Dendritic cell treated with granulocyte-macrophage colony-stimulating factor and Interleukin-4, amounts not matched to agents 40 ng/mL and 50 ng/mL, for 4 days (primary cell): ENCODE measurements around the gene BIK.

Source experiments
- H3K27ac Mint-ChIP-seq: one replicate; pipeline ENCODE4 v1.8.0; 2022; ENCODE audit warnings: mild to moderate bottlenecking, mixed read lengths
- H3K27me3 Mint-ChIP-seq: one replicate; pipeline ENCODE4 v1.8.0; 2022; ENCODE audit warnings: mild to moderate bottlenecking, mixed read lengths
- H3K36me3 Mint-ChIP-seq: one replicate; pipeline ENCODE4 v1.8.0; 2022; ENCODE audit warnings: low read depth, mixed read lengths
- H3K4me1 Mint-ChIP-seq: one replicate; pipeline ENCODE4 v1.8.0; 2022; ENCODE audit warnings: low read depth, mixed read lengths
- H3K4me3 Mint-ChIP-seq: one replicate; pipeline ENCODE4 v1.8.0; 2022; ENCODE audit warnings: mild to moderate bottlenecking, moderate library complexity, mixed read lengths
- H3K9me3 Mint-ChIP-seq: one replicate; pipeline ENCODE4 v1.8.0; 2022; ENCODE audit warnings: mixed read lengths
- intact Hi-C: fragments of 100-400 bp; cut with micrococcal nuclease; formaldehyde crosslinking; loops from one replicate; pipeline ENCODE4 v1.15.0; 2022

Gene BIK, protein sequence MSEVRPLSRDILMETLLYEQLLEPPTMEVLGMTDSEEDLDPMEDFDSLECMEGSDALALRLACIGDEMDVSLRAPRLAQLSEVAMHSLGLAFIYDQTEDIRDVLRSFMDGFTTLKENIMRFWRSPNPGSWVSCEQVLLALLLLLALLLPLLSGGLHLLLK

DNA sequence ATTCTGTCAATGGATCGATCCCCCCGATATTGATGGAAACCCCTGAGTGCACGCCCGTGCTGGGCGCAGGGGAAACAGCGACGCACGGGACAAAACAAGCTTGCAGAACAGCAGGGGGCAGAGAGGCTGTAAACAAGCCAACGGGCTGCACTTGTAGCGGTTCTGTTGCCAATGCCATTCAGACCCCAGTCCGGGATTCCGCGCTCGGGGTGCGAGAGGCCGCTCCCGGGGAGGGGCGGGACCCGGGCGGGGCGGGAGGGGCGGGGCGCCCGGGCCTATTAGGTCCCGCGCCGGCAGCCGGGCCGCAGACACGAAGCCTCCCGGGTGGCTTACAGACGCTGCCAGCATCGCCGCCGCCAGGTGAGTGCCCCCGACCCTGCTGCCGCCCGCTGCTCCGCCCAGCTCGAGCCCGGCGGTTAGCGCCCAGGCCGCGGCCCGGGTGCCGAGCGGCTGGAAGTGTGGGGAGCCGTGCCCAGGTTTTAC, at the start of gene BIK:
BIK (plus strand) TSS at position 307 of the 483 bp plus-strand sequence. CDS start 13,273 bp downstream, outside the sequence.
- Mint-ChIP-seq H3K27ac (no peak within 1 kb of the TSS), H3K9me3 (no peaks in the 10 kb centered on the region), H3K4me1 (peaks cover 28% of the 10 kb centered on the region), H3K36me3 (no peaks in the 10 kb centered on the region), H3K27me3 (peaks cover 70% of the 10 kb centered on the region), H3K4me3 (peak within 1 kb of the TSS; percentile 81)
- intact Hi-C loops: no loop called here

DNA sequence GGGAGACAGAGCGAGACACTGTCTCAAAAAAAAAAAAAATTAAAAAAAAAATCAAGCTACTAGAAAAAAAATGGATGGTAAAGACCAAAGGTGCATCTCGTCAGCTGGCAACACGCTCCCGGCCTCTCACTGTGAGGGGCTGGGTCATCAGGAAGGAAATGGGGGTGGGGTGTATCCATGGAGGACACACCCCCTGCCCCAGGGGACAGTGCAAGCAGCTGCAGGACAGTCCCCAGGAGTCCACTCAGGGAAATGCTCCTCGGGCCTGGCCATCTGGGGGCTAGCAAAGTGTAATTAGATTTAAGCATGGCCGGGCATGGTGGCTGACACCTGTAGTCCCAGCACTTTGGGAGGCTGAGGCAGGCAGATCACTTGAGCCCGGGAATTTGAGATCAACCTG, 44.4 kb upstream of the BIK start:
- Mint-ChIP-seq H3K27ac (no peak overlapping the region), H3K36me3 (peaks cover 63% of the 10 kb centered on the region), H3K4me3 (no peak overlapping the region), H3K9me3 (no peaks in the 10 kb centered on the region), H3K27me3 (no peaks in the 10 kb centered on the region), H3K4me1 (no peaks in the 10 kb centered on the region)
- intact Hi-C loops: no loop called here

DNA sequence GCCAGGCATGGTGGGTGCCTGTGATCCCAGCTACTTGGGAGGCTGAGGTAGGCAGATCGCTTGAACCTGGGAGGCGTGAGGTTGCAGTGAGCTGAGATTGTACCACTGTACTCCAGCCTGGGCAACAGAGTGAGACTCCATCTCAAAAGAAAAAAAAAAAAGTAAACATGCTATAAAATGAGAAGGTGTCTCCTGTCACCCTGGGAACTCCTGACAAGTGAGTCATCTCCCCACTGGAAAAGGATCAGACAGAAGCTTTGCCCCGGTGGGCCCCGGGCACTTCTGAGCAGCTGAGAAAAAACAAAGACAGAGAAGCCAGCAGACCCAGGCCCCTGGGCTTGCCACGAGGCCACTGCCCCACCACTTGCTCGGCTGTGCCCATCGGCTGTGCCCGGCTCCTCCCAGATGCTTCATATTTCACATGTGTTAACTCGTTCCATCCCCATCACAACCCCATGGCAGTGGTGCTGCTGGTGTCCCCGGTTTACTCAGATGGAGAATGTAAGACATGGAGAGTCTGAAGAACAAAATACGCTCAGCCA, 43.6 kb upstream of the BIK start:
- Mint-ChIP-seq H3K4me3 (no peak overlapping the region), H3K27ac (no peak overlapping the region), H3K27me3 (no peaks in the 10 kb centered on the region), H3K4me1 (no peaks in the 10 kb centered on the region), H3K9me3 (no peaks in the 10 kb centered on the region), H3K36me3 (peaks cover 56% of the 10 kb centered on the region)
- intact Hi-C loops: no loop called here

DNA sequence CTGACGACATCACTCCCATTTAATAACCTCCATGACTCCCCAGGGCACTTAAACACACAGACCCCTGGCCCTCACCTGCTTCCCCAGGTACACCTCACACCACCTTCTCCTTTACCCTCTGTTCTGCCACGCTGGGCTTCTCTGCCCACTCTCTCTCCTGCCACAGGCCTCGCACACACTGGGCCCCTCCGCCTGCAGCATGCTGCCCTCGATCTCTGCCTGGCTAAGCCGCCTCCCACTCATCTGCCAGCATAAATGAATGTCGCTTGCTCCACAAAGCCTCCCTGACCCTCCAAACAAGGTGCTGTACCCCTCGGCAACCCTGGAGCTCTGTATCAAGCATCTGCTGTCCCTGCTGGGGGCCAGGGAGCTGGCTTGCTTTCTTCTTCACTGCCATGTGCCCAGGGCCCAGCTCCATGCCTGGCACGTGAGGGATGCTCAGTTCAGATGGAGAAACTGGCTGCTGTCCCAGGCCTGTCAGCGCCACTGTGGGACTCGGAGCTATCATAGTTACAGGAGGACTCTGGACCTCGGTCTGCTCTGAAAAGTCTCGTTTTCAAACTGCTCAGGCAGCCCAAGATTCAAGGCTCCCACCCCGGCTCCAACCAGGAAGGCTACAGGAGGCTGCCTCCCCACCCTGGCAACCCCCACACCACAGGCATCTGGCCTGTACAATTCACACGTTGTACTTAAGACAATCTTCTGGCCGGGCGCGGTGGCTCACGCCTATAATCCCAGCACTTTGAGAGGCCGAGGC, 33.3 kb upstream of the BIK start:
- peaks cover 11% of the 10 kb centered on the region for H3K4me1 Mint-ChIP-seq
- no peaks in the 10 kb centered on the region for H3K27me3 Mint-ChIP-seq
- intact Hi-C loops: no loop called here
- H3K9me3 Mint-ChIP-seq: no peaks in the 10 kb centered on the region
- no peak overlapping the region for H3K27ac Mint-ChIP-seq
- H3K4me3 Mint-ChIP-seq: no peak overlapping the region
- peaks cover 18% of the 10 kb centered on the region for H3K36me3 Mint-ChIP-seq

DNA sequence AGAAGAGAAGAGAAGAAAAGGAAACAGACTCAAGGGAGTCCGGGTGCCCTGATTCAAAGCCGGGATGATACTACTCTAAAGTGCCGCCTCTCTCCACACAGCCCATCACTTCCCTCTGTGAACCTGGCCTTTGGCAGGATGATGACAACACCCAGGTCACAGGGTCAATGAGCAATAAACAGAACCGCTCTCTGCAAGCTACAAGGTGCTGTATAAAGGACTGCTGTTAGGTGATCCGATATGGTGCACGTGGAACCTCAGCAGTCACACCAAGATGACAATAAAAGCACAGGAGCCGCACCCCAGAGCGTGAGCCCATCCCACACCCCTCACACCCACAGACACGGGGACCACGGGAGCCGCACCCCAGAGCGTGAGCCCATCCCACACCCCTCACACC, 32.0 kb upstream of the BIK start:
- Mint-ChIP-seq H3K9me3 (no peaks in the 10 kb centered on the region), H3K27me3 (no peaks in the 10 kb centered on the region), H3K27ac (no peak overlapping the region), H3K4me3 (no peak overlapping the region), H3K36me3 (peaks cover 18% of the 10 kb centered on the region), H3K4me1 (peaks cover 11% of the 10 kb centered on the region)
- intact Hi-C loops: no loop called here

DNA sequence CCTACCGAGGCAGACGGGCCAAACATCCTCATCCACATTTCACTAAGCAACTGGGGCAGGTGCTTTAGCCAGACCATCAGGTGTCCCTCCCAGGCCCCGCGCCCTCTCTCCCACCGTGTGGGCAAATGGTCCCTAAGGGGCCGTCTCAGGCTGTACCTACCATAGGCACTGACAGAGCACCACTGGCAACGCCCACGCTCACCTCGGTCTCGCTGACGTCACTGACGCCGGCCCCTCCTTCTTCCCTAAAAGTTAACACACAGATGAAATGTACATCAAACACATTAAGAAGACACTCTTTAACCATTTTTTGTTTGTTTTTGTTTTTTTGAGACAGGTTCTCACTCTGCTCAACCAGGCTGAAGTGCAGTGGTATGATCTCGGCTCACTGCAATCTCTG, 30.8 kb upstream of the BIK start:
- intact Hi-C loops: loop anchor here (10.0 kb wide), 1 partner anchor 85 kb away; no protein-coding TSS in a partner anchor

DNA sequence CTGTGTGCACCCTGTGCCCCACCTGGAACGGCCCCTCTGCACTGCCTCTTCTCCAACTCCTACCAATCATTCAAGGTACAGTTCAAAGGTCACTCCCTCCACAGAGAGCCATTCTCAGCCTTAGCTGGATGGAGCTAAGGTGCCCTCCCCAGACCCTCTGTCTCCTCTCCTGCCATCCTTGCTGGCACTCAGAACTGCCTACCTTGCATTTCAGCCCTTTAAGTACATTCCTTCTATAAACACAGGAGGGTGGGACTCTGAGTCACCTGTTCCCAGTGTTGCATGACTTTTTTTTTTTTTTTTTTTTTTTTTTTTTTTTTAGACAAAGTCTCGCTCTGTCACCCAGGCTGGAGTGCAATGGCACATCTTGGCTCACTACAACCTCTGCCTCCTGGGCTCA, 29.9 kb upstream of the BIK start:
- H3K4me3 Mint-ChIP-seq: no peak overlapping the region
- no peaks in the 10 kb centered on the region for H3K27me3 Mint-ChIP-seq
- intact Hi-C loops: loop anchor here (10.0 kb wide), 1 partner anchor 86 kb away; no protein-coding TSS in a partner anchor
- H3K27ac Mint-ChIP-seq: no peak overlapping the region
- H3K9me3 Mint-ChIP-seq: no peaks in the 10 kb centered on the region
- peaks cover 7% of the 10 kb centered on the region for H3K36me3 Mint-ChIP-seq
- H3K4me1 Mint-ChIP-seq: peaks cover 8% of the 10 kb centered on the region

More for the DNA sequence above, 30.8 kb upstream of the BIK start:
- peaks cover 11% of the 10 kb centered on the region for H3K4me1 Mint-ChIP-seq
- no peak overlapping the region for H3K27ac Mint-ChIP-seq
- no peaks in the 10 kb centered on the region for H3K27me3 Mint-ChIP-seq
- H3K9me3 Mint-ChIP-seq: no peaks in the 10 kb centered on the region
- H3K36me3 Mint-ChIP-seq: peaks cover 13% of the 10 kb centered on the region
- no peak overlapping the region for H3K4me3 Mint-ChIP-seq

DNA sequence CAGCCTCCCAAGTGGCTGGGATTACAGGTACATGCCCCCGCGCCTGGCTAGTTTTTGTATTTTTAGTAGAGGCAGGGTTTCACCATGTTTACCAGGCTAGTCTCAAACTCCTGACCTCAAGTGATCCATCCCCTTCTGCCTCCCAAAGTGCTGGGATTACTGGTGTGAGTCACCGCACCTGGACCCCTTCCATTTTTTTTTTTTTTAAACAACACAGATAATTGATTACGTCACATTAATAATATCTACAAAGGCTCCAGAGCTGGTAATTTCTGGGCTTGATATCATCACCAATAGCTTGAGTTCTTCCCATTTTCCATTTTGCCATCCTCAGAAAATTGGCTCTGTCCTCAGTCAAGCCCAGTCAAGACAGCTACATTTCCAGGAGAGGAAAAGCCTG, 28.6 kb upstream of the BIK start:
- Mint-ChIP-seq H3K27me3 (no peaks in the 10 kb centered on the region), H3K9me3 (no peaks in the 10 kb centered on the region), H3K4me1 (peaks cover 12% of the 10 kb centered on the region), H3K27ac (no peak overlapping the region), H3K4me3 (no peak overlapping the region), H3K36me3 (peaks cover 10% of the 10 kb centered on the region)
- intact Hi-C loops: loop anchor here (10.0 kb wide), 1 partner anchor 87 kb away; no protein-coding TSS in a partner anchor

DNA sequence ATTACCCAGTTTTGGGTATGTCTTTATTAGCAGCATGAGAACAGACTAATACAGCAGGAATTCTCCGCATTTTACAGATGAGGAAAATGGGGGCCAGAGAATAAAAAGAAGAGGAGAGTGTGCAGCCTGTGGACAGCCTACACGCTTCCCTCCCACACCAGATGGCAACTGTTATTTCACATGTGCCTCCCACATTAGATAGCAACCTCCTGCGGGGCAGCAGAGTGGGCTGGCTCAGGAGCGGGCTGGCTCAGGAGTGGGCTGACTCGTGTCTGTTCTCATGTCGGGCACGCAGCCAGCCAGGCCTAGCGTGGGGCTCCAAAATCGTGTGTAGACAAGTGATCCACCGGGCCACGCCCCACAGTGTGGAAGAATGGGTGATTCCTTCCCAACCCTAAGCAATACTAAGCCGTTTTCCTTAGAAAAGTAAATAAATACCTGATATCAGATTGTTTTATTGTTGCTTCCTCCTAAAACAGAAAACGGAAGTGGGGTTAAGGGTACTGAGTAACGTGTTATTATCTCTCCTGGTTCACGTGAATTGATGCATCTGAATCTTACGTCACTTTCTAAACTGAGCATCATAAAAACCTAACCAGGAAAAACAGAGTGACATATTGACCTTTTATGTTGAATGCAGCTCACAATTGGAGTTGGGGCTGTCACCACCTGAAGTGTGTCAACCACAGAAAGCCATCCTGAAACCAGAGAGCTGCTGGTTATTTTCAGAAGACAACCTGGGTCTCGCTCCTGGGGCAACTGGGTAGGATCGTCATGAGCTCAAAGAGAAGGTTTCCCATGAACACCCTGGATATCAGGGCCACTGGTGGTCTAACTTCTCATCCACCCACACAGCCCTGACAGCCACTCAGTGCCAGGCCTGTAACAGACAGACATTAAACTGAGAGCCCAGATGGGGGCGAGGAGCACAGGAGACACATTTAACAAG, 24.6 kb upstream of the BIK start:
- intact Hi-C loops: loop anchor here (10.0 kb wide), 1 partner anchor 91 kb away; no protein-coding TSS in a partner anchor
- peak overlapping the region; percentile 11 for H3K27ac Mint-ChIP-seq
- H3K4me1 Mint-ChIP-seq: peaks cover 21% of the 10 kb centered on the region
- no peaks in the 10 kb centered on the region for H3K27me3 Mint-ChIP-seq
- H3K4me3 Mint-ChIP-seq: no peak overlapping the region
- no peaks in the 10 kb centered on the region for H3K9me3 Mint-ChIP-seq
- peaks cover 5% of the 10 kb centered on the region for H3K36me3 Mint-ChIP-seq

DNA sequence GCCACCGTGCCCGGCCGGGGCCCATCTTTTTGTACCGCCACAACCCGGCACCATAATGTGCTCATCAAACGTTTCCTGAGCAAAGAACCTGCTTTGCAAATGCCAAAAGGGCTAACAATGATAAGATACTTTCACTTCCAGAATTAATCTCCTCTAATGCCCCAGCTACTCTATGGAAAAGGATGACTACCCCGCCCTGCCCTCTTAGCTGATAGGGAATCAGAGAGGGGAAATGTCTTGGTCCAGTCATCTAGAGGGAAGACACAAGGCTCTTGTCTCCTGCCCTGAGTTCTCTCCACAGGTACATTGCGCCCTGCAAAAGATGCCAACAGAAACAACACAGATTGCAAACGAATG, 21.9 kb upstream of the BIK start:
- Mint-ChIP-seq H3K4me1 (peaks cover 29% of the 10 kb centered on the region), H3K36me3 (peaks cover 5% of the 10 kb centered on the region), H3K27ac (peak overlapping the region; percentile 89), H3K27me3 (no peaks in the 10 kb centered on the region), H3K9me3 (no peaks in the 10 kb centered on the region), H3K4me3 (peak overlapping the region; percentile 80)
- intact Hi-C loops: loop anchor here (10.0 kb wide), 1 partner anchor 94 kb away; no protein-coding TSS in a partner anchor

DNA sequence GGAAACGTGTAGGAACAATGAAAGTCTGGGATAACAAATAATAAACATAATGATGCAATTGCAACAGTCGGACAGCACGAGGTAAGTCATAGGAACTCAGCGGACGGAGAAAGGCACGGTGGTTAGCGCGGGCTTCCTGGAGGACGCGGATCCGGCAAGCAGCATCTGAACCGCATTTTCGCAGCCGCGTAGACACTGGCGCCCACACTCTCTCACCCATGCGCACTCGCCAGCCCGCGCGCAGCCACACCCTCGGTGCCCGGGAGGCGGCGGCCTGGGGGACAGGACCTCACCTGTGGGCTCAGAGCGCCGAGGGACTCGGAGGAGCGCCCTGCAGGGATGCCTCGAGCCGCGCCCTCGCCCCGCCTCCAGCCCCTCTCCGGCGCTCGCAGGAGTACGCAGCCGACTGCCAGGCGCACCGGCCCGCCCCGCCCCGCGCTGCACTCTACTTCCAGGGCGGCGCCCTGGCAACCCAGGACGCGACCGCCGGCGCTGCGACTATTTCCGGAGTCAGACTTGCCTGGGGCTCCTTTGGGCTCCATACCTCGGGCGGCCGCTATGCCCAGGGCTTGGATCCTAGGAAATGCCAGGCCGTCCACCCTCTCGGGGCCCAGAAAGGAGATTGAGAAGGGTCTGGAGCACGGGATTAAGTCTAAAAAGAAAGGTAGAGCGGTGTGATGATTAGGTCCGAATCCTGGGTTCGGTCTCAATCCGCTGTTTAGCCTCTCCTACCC, 21.4 kb upstream of the BIK start, which contains the start of gene TTLL1:
TTLL1 (minus strand) TSS at position 408 of the 734 bp plus-strand sequence. CDS start 13,805 bp downstream, outside the sequence.
- H3K9me3 Mint-ChIP-seq: no peaks in the 10 kb centered on the region
- H3K27me3 Mint-ChIP-seq: no peaks in the 10 kb centered on the region
- peaks cover 5% of the 10 kb centered on the region for H3K36me3 Mint-ChIP-seq
- peak within 1 kb of the TSS; percentile 89 for H3K27ac Mint-ChIP-seq
- peak within 1 kb of the TSS; percentile 80 for H3K4me3 Mint-ChIP-seq
- intact Hi-C loops: loop anchor here (10.0 kb wide), 1 partner anchor 94 kb away; no protein-coding TSS in a partner anchor
- H3K4me1 Mint-ChIP-seq: peaks cover 34% of the 10 kb centered on the region

DNA sequence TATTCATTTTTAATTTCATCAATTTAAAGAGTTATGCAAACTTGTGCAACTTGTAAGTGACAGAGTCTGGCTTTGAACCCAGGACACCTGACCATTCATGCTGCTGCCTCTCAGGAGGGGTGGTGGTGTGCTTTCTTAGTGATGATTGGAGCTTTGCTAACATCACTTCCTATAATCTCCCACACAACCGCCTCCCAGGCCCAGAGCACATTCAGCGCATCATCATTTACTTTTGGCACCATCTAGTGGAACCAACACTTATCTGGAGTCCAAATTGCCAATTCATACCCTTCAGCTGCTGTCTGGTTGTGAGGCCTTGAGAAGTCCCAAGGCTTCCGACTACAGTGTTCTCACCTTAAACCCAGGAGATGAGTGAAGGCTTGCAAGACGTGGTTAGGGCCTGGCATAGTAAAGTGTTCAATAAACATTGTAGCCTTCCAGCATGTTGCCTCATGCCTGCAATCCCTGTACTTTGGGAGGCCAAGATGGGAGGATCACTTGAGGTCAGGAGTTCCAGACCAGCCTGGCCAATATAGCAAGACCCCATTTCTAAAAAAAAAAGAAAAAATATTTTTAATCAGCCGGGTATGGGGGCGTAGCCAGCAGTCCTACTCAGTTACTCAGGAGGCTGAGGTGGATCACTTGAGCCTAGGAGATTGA, 20.3 kb upstream of the BIK start:
- peak overlapping the region; percentile 89 for H3K27ac Mint-ChIP-seq
- H3K27me3 Mint-ChIP-seq: no peaks in the 10 kb centered on the region
- H3K4me3 Mint-ChIP-seq: no peak overlapping the region
- H3K4me1 Mint-ChIP-seq: peaks cover 38% of the 10 kb centered on the region
- H3K9me3 Mint-ChIP-seq: peaks cover 2% of the 10 kb centered on the region
- peaks cover 5% of the 10 kb centered on the region for H3K36me3 Mint-ChIP-seq
- intact Hi-C loops: no loop called here
